ENCODE measurements around the gene UBE2B.
A peak's percentile ranks its signal among the peaks of the same experiment; 100 is the strongest.

Gene UBE2B

DNA sequence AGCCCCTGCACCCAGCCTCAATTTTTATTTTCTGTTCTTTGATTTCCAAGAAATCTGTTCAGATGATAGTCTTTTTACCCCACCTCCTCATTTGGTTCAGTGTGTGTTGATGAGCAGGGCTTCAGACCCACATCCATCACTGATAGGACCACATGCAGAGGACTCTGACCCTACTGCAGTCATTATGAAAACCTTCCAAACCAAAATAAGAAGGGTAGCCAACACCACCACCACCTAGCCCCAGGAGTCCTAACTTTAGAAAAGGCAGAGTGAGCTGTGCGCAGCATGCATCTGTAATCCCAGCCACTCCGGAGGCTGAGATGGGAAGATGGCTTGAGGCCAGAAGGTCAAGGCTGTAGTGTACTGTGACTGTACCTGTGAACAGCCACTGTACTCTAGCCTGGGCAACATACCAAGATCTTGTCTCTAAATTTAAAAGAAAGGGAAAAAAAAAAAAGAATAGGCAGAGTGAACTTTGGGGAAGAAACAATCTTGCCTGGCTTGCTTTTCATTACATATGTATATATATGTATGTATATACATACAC is 27.3 kb downstream of the UBE2B start:
- Histone ChIP-seq H3K4me1 (ENCODE audit: control insufficient read depth, insufficient read depth, low read length, poor library complexity, severe bottlenecking) (no peaks in the 10 kb centered on the region), H3K4me3 (ENCODE audit: extremely low read depth, insufficient read depth, low read length, poor library complexity, severe bottlenecking) (no peak overlapping the region), H3K27ac (ENCODE audit: low read depth, low read length, severe bottlenecking) (no peak overlapping the region), H3K9me3 (ENCODE audit: control insufficient read depth, low read length) (no peaks in the 10 kb centered on the region), H3K36me3 (ENCODE audit: control insufficient read depth, insufficient read depth, low read length) (peaks cover 61% of the 10 kb centered on the region)
- 93 to 94% methylated on average over 2 of the region's 2 CpGs for WGBS, 2 experiments (ENCODE audit: insufficient coverage in 2 of 2)

DNA sequence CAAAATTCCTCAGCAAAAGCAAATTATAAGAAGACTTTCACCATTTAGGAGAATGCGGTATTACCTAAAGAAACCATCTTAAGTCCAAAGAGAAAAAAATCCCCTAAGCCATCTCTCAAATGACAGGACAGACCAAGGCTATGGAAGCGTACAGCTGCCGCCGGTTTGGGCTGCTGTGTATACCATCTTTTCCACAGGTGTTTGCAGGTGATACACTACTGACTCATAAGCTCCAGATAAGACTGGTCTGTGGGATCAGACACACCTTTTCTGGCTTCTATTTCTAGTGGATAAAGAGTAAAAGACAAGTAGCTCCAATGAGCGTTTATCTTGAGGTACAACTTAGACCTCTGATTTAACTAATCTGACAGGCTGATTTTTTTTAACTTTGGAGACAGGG is 32.6 kb downstream of the UBE2B start:
- Histone ChIP-seq H3K27ac (ENCODE audit: low read depth, low read length, severe bottlenecking) (no peak overlapping the region), H3K9me3 (ENCODE audit: control insufficient read depth, low read length) (no peaks in the 10 kb centered on the region), H3K4me1 (ENCODE audit: control insufficient read depth, insufficient read depth, low read length, poor library complexity, severe bottlenecking) (no peaks in the 10 kb centered on the region), H3K4me3 (ENCODE audit: extremely low read depth, insufficient read depth, low read length, poor library complexity, severe bottlenecking) (no peak overlapping the region), H3K36me3 (ENCODE audit: control insufficient read depth, insufficient read depth, low read length) (peaks cover 34% of the 10 kb centered on the region)
- WGBS, 2 experiments (ENCODE audit: insufficient coverage in 2 of 2): 96 to 100% methylated on average over 2 to 3 of the region's 5 CpGs

DNA sequence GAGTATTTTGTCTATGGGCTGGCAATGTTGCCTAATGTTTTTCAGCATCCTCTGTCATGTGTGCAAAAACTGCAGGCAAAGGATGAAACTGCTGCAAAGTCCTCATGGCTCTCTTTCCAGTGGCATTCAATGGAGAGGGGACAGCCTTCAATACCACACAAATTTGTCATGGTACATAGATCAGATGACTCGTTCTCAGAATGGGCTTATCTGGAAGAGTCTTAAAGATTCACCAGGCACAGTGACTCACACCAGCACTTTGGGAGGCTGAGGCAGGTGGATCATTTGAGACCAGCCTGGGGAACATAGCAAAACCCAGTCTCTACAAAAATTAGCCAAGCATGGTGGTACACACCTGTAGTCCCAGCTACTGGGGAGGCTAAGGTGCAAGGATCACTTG is 35.0 kb downstream of the UBE2B start:
- peaks cover 40% of the 10 kb centered on the region for H3K36me3 ChIP-seq (ENCODE audit: control insufficient read depth, insufficient read depth, low read length)
- H3K4me1 ChIP-seq (ENCODE audit: control insufficient read depth, insufficient read depth, low read length, poor library complexity, severe bottlenecking): peaks cover 7% of the 10 kb centered on the region
- 100% methylated on average over 1 of the region's 1 CpG; no CpG with 5 or more reads in 1 of the 2 experiments for WGBS, 2 experiments (ENCODE audit: insufficient coverage in 2 of 2)
- no peak overlapping the region for H3K27ac ChIP-seq (ENCODE audit: low read depth, low read length, severe bottlenecking)
- H3K9me3 ChIP-seq (ENCODE audit: control insufficient read depth, low read length): no peaks in the 10 kb centered on the region
- no peak overlapping the region for H3K4me3 ChIP-seq (ENCODE audit: extremely low read depth, insufficient read depth, low read length, poor library complexity, severe bottlenecking)

DNA sequence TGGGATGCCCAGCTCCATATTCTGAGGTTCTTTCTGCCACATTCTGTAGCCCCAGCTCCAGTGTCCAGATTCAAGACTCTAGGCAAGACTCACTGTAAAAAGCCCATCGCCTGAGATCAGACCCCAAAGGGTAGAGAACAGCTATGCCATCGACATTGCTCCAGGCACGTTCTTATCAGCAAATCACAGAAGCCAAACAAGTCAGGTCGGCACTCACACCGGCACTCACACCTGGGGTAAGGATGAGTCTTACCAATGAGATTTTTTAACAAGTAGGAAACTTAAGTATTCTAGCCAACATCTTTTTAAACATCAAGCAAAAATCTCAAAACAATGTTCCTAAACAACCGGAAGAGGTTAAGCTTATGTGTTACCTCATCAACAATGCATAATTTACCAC is 38.0 kb downstream of the UBE2B start:
- H3K27ac ChIP-seq (ENCODE audit: low read depth, low read length, severe bottlenecking): no peak overlapping the region
- no peak overlapping the region for H3K4me3 ChIP-seq (ENCODE audit: extremely low read depth, insufficient read depth, low read length, poor library complexity, severe bottlenecking)
- H3K36me3 ChIP-seq (ENCODE audit: control insufficient read depth, insufficient read depth, low read length): peaks cover 32% of the 10 kb centered on the region
- H3K9me3 ChIP-seq (ENCODE audit: control insufficient read depth, low read length): no peaks in the 10 kb centered on the region
- peaks cover 7% of the 10 kb centered on the region for H3K4me1 ChIP-seq (ENCODE audit: control insufficient read depth, insufficient read depth, low read length, poor library complexity, severe bottlenecking)
- 86 to 96% methylated on average over 2 to 4 of the region's 6 CpGs for WGBS, 2 experiments (ENCODE audit: insufficient coverage in 2 of 2)

DNA sequence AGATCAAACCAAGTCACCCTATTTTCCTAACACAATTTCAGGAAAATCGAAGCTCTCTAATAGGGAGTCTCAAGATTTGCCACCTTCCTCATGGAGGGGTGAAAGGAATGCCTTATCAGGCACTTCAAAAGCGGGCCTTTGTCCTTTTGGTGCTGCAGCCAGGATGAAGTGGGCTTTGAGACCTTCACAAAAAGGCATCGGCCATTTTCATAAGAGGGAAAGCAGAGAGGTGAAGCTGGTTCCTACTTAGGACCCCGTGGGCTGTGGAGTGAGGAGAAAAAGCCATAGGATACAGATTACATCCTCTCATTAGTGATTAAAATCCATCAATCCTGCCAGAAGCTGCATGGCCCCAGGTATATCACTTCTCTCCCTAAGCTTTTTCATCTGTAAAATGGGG is 39.5 kb downstream of the UBE2B start:
- Histone ChIP-seq H3K9me3 (ENCODE audit: control insufficient read depth, low read length) (no peaks in the 10 kb centered on the region), H3K27ac (ENCODE audit: low read depth, low read length, severe bottlenecking) (no peak overlapping the region), H3K4me3 (ENCODE audit: extremely low read depth, insufficient read depth, low read length, poor library complexity, severe bottlenecking) (peak overlapping the region; percentile 80), H3K36me3 (ENCODE audit: control insufficient read depth, insufficient read depth, low read length) (peaks cover 27% of the 10 kb centered on the region), H3K4me1 (ENCODE audit: control insufficient read depth, insufficient read depth, low read length, poor library complexity, severe bottlenecking) (peaks cover 7% of the 10 kb centered on the region)
- WGBS, 2 experiments (ENCODE audit: insufficient coverage in 2 of 2): 75 to 76% methylated on average over 2 of the region's 4 CpGs

DNA sequence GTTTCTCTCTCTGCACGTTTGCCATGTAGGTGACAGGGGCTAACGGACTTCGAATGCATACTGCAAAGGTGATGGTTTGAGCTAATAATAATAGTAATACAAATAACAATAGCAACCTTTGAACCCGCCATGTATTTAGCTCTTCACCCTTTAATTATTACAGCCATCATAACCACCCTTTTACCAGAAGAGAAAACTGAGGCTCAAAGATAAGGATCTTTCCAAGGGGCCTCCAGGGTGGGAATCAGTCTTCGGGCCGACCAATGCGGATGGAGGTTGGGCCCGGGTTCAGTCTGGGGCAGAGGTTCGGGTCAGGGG is 39.8 kb downstream of the UBE2B start:
- Histone ChIP-seq H3K9me3 (ENCODE audit: control insufficient read depth, low read length) (no peaks in the 10 kb centered on the region), H3K4me1 (ENCODE audit: control insufficient read depth, insufficient read depth, low read length, poor library complexity, severe bottlenecking) (peaks cover 7% of the 10 kb centered on the region), H3K27ac (ENCODE audit: low read depth, low read length, severe bottlenecking) (no peak overlapping the region), H3K4me3 (ENCODE audit: extremely low read depth, insufficient read depth, low read length, poor library complexity, severe bottlenecking) (peak overlapping the region; percentile 80), H3K36me3 (ENCODE audit: control insufficient read depth, insufficient read depth, low read length) (peaks cover 27% of the 10 kb centered on the region)
- 0 to 7% methylated on average over 2 to 6 of the region's 9 CpGs for WGBS, 2 experiments (ENCODE audit: insufficient coverage in 2 of 2)

DNA sequence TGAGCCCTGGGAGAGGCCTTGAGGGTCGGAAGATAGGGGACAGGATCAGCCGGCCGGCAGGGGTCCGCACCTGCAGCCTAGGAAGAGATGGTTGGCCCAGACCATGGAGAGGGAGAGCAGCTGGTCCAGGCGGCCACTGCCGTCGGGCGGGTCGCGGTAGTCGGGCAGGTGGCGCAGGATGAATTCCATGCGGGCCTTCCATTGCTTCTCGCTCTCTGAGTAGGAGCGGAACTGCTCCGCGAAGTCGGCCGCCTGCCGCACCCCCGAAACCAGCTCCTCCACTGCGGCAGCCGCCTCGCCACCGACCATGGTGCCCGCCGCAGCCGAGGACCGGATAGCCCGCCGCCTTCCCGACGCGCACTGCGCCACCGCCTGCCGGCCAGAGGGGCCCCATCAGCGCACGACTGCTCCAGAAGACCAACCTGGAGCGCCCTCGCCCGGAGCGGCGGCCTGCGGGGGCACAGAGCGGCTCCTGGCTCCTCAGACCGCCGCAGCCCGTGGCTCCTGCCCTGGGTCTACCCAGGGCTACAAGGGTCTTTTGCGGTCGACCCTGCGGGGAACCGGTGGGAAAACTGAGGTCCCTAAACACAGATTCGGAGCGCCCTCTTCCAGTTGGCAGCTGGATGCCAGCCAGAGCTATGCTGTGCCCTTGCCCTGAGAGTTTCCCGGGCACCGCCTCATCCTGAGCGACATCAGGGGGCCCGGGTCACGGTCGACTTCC is 40.3 kb downstream of the UBE2B start, which contains the start of gene CDKN2AIPNL:
Gene CDKN2AIPNL, minus strand, starts transcription at position 336 of the 721 bp plus-strand sequence. Its CDS starts 27 bp downstream, at position 309.
- Histone ChIP-seq H3K4me1 (ENCODE audit: control insufficient read depth, insufficient read depth, low read length, poor library complexity, severe bottlenecking) (peaks cover 7% of the 10 kb centered on the region), H3K9me3 (ENCODE audit: control insufficient read depth, low read length) (no peaks in the 10 kb centered on the region)
- WGBS, 2 experiments (ENCODE audit: insufficient coverage in 2 of 2): 6 to 7% methylated on average over 58 to 60 of the region's 61 CpGs

DNA sequence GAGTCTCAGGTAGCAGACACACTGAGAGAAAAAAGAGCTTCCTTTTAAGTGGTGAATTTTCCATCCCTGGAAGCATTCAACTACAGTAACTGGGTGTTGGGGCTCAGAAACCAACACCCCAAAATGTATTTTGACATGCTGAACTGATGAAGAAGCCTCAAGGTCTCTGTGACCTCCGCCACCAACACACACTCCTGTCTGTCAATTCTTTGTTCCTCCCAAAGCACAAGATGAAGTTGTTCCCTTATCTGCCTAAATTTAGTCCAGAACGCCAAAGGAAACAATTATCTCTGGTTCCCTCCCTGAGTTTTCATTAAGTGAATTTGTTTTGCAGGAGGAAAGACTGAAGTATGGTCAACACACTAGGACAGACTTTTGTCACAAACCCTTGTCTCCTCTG is 41.7 kb downstream of the UBE2B start:
- Histone ChIP-seq H3K27ac (ENCODE audit: low read depth, low read length, severe bottlenecking) (no peak overlapping the region), H3K9me3 (ENCODE audit: control insufficient read depth, low read length) (no peaks in the 10 kb centered on the region), H3K36me3 (ENCODE audit: control insufficient read depth, insufficient read depth, low read length) (peaks cover 22% of the 10 kb centered on the region), H3K4me1 (ENCODE audit: control insufficient read depth, insufficient read depth, low read length, poor library complexity, severe bottlenecking) (peaks cover 7% of the 10 kb centered on the region), H3K4me3 (ENCODE audit: extremely low read depth, insufficient read depth, low read length, poor library complexity, severe bottlenecking) (no peak overlapping the region)
- WGBS, 2 experiments (ENCODE audit: insufficient coverage in 2 of 2): 100% methylated on average over 1 of the region's 2 CpGs

More for the DNA sequence above, 40.3 kb downstream of the UBE2B start, which contains the start of gene CDKN2AIPNL:
- Histone ChIP-seq H3K4me3 (ENCODE audit: extremely low read depth, insufficient read depth, low read length, poor library complexity, severe bottlenecking) (peak within 1 kb of the TSS; percentile 80), H3K27ac (ENCODE audit: low read depth, low read length, severe bottlenecking) (no peak within 1 kb of the TSS), H3K36me3 (ENCODE audit: control insufficient read depth, insufficient read depth, low read length) (peaks cover 27% of the 10 kb centered on the region)

DNA sequence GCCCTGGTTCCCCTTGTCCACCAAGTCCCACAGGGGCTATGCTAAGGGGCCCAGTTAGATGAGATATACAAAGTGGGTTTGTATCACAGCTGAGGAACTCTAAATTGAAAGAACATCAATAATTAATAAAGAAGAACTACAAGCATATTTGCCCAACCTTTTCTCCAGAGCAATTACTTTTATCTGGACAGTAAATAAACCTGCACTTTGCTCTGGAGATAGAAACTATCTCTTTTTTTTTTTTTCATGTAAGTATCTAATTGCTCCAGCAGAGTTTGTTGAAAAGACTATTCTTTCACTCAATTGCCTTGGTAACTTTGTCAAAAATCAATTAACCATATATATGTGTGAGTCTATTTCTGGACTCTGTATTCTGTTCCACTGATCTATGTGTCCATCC is 46.3 kb downstream of the UBE2B start:
- Histone ChIP-seq H3K27ac (ENCODE audit: low read depth, low read length, severe bottlenecking) (no peak overlapping the region), H3K4me3 (ENCODE audit: extremely low read depth, insufficient read depth, low read length, poor library complexity, severe bottlenecking) (no peak overlapping the region), H3K9me3 (ENCODE audit: control insufficient read depth, low read length) (no peaks in the 10 kb centered on the region), H3K36me3 (ENCODE audit: control insufficient read depth, insufficient read depth, low read length) (no peaks in the 10 kb centered on the region), H3K4me1 (ENCODE audit: control insufficient read depth, insufficient read depth, low read length, poor library complexity, severe bottlenecking) (no peaks in the 10 kb centered on the region)

DNA sequence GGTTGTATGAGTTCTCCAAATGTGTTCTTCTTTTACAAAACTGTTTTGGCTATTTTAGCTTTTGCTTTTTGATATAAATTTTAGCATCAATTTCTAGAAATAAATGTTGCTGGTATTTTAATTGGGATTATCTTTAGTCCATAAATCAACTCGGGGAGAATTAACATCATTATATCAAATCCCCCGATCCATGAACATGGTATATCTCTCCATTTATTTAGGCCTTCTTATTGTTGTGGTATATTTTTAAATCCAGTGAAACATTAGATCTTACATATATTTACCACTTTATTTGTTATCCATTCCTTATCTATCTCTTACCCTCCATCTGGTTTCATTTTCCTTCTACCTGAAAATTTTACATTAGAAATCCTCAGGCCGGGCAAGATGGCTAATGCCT is 47.6 kb downstream of the UBE2B start:
- Histone ChIP-seq H3K4me1 (ENCODE audit: control insufficient read depth, insufficient read depth, low read length, poor library complexity, severe bottlenecking) (no peaks in the 10 kb centered on the region), H3K27ac (ENCODE audit: low read depth, low read length, severe bottlenecking) (no peak overlapping the region), H3K4me3 (ENCODE audit: extremely low read depth, insufficient read depth, low read length, poor library complexity, severe bottlenecking) (no peak overlapping the region), H3K9me3 (ENCODE audit: control insufficient read depth, low read length) (no peaks in the 10 kb centered on the region), H3K36me3 (ENCODE audit: control insufficient read depth, insufficient read depth, low read length) (no peaks in the 10 kb centered on the region)
- 67 to 80% methylated on average over 1 of the region's 3 CpGs for WGBS, 2 experiments (ENCODE audit: insufficient coverage in 2 of 2)

DNA sequence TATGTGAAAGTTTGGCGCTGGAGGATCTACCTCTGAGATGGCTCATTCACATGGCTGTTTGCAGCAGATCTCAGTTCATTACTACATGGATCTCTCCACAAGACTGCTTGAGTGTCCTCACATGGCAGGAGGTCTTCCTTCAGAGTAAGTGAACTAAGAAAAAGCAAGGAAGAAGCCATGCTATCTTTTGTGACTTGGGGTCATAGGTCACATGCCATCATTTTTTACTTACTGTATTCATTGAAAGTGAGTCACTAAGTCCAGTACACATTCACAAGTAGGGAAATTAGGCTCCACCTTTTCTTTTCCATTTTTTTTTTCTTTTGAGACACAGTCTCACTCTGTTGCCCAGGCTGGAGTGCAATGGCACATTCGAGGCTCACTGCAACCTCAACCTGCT is 49.0 kb downstream of the UBE2B start:
- no peaks in the 10 kb centered on the region for H3K9me3 ChIP-seq (ENCODE audit: control insufficient read depth, low read length)
- no peaks in the 10 kb centered on the region for H3K4me1 ChIP-seq (ENCODE audit: control insufficient read depth, insufficient read depth, low read length, poor library complexity, severe bottlenecking)
- H3K36me3 ChIP-seq (ENCODE audit: control insufficient read depth, insufficient read depth, low read length): no peaks in the 10 kb centered on the region
- no peak overlapping the region for H3K4me3 ChIP-seq (ENCODE audit: extremely low read depth, insufficient read depth, low read length, poor library complexity, severe bottlenecking)
- H3K27ac ChIP-seq (ENCODE audit: low read depth, low read length, severe bottlenecking): no peak overlapping the region
- 86 to 100% methylated on average over 1 of the region's 2 CpGs for WGBS, 2 experiments (ENCODE audit: insufficient coverage in 2 of 2)

Data from mesodermal cell (in vitro differentiated cells).